ENCODE data around the gene MARF1.

DNA sequence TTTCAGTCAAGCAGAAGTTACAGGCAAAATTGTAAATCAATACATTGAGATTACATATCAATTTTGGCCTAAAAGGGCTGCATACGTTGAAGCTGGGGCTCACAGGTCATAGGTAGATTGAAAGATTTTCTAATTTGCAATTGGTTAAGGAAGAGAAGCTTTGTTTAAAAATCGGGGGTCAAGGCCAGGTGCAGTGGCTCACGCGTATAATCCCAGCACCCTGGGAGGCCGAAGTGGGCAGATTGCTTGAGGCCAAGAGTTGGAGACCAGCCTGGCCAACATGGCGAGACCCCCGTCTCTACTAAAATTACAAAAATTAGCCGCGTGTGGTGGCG, 68.4 kb downstream of the MARF1 start:
- TF ChIP-seq CTCF (IDR thresholded peaks at IDR 0.05 in 2 of 3, conservative IDR thresholded peaks at IDR 0.05 in 1 of 3; ENCODE audit: borderline replicate concordance in 1 of 3, insufficient read depth in 1 of 3, low read depth in 2 of 3, low read length in 2 of 3) = no peak
- TF ChIP-seq RAD21 (IDR thresholded peaks at IDR 0.05; ENCODE audit: low read depth) = no peak
- no peak for TF ChIP-seq ZFX (IDR thresholded peaks at IDR 0.05)
- TF ChIP-seq POLR2AphosphoS5 (IDR thresholded peaks at IDR 0.05; ENCODE audit: low read depth, low read length) = no peak
- no peak for TF ChIP-seq EGR1 (IDR thresholded peaks at IDR 0.05; ENCODE audit: low read depth)
- TF ChIP-seq EZH2 (IDR thresholded peaks at IDR 0.05) = no peak
- TF ChIP-seq CBX3 (IDR thresholded peaks at IDR 0.05; ENCODE audit: low read depth) = no peak
- no peak for TF ChIP-seq TCF7L2 (IDR thresholded peaks at IDR 0.05; ENCODE audit: borderline replicate concordance, extremely low read depth, insufficient read depth, insufficient read length)
- TF ChIP-seq, protein P1, sequence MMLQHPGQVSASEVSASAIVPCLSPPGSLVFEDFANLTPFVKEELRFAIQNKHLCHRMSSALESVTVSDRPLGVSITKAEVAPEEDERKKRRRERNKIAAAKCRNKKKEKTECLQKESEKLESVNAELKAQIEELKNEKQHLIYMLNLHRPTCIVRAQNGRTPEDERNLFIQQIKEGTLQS (IDR thresholded peaks at IDR 0.05) = no peak

All from HCT116 (cell line).